Measurements from ENCODE around the gene ARL13B.
A peak's percentile ranks its signal among the peaks of the same experiment; 100 is the strongest.
"Not testable (repeated sequence)": the region's sequence is repeated elsewhere in the genome, so short reads cannot be mapped to it uniquely, and the experiment has no call there.

The ARL13B gene

DNA sequence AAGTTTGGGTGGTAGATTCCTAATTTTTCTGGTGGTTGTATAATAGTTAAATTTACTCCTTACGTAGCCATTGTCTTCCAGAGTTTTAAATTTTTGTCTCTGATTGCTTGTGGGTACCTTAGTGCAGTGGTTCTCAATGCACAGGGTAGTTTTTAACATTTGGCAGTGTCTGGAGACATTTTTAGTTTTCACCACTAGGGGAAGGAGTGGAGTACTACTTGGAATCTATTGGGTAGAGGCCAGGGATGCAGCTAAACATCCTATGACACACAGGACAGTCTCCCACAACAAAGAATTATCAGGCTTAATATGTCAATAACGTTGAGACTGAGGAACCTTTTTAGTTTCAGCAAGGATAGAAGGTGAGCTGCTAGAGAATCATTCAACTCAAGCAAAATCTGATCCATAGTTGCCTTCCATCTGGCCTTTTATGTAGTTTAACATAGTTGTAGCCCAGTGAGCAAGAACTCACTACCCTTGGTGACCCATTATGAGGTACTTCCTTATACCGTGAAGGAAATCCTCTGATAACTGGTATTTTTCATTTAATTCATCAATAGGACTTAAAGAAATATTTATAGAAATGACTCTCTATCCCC lies 57.1 kb downstream of the ARL13B start:
- no peaks in the 10 kb centered on the region for H3F3A ChIP-seq (ENCODE audit: insufficient read depth, low read length)
- H3K9me3 ChIP-seq (ENCODE audit: low read length), result no peaks in the 10 kb centered on the region
- H3K9me2 ChIP-seq (ENCODE audit: low read depth, low read length), result no peaks in the 10 kb centered on the region
- no peak overlapping the region for H3K4me2 ChIP-seq (ENCODE audit: low read length)
- H3K79me2 ChIP-seq (ENCODE audit: insufficient read depth, low read length), result no peaks in the 10 kb centered on the region
- H3K27ac ChIP-seq (ENCODE audit: low read depth, low read length, poor library complexity, severe bottlenecking), result no peak overlapping the region
- no peaks in the 10 kb centered on the region for H3K4me1 ChIP-seq (ENCODE audit: insufficient read depth, low read length, severe bottlenecking)
- no peaks in the 10 kb centered on the region for H3K27me3 ChIP-seq (ENCODE audit: insufficient read depth, low read length)
- H3K36me3 ChIP-seq (ENCODE audit: insufficient read depth, low read length), result no peaks in the 10 kb centered on the region
- TF ChIP-seq, protein P1, sequence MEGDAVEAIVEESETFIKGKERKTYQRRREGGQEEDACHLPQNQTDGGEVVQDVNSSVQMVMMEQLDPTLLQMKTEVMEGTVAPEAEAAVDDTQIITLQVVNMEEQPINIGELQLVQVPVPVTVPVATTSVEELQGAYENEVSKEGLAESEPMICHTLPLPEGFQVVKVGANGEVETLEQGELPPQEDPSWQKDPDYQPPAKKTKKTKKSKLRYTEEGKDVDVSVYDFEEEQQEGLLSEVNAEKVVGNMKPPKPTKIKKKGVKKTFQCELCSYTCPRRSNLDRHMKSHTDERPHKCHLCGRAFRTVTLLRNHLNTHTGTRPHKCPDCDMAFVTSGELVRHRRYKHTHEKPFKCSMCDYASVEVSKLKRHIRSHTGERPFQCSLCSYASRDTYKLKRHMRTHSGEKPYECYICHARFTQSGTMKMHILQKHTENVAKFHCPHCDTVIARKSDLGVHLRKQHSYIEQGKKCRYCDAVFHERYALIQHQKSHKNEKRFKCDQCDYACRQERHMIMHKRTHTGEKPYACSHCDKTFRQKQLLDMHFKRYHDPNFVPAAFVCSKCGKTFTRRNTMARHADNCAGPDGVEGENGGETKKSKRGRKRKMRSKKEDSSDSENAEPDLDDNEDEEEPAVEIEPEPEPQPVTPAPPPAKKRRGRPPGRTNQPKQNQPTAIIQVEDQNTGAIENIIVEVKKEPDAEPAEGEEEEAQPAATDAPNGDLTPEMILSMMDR (IDR thresholded peaks at IDR 0.05; ENCODE audit: low read length), result peak; percentile 51
- TF ChIP-seq EZH2 (IDR thresholded peaks at IDR 0.05; ENCODE audit: borderline replicate concordance, low read length), result no peak
- H3K4me3 ChIP-seq (ENCODE audit: low read depth, low read length, poor library complexity, severe bottlenecking), result no peak overlapping the region
- H4K20me1 ChIP-seq (ENCODE audit: insufficient read depth, low read length), result no peaks in the 10 kb centered on the region
- no peak overlapping the region for H3K9ac ChIP-seq (ENCODE audit: low read length)
- H2AFZ ChIP-seq (ENCODE audit: low read length), result no peak overlapping the region

DNA sequence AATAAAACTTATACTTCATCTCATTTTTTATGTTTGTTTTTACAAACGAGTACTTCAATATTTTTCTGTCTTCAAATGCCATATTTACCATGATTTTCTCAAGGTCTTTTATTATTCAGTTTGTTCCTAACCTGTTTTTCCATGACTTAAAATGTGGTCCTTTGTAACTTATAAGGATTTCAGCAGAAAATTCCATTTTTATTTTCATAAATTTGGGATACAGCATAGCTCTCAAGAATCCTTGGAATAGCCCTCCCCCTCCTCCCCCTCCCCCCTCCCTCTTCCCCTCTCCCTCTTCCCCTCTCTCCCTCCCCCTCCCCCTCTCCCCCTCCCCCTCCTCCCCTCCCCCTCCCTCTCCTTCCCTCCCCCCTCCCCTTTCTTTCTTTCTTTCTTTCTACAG lies 63.3 kb downstream of the ARL13B start:
- H3K9ac ChIP-seq (ENCODE audit: low read length), result no peak overlapping the region
- H3K4me2 ChIP-seq (ENCODE audit: low read length), result no peak overlapping the region
- TF ChIP-seq EZH2 (IDR thresholded peaks at IDR 0.05; ENCODE audit: borderline replicate concordance, low read length), result no peak
- TF ChIP-seq, protein P1 (IDR thresholded peaks at IDR 0.05; ENCODE audit: low read length), result no peak
- no peaks in the 10 kb centered on the region for H3K9me3 ChIP-seq (ENCODE audit: low read length)
- H2AFZ ChIP-seq (ENCODE audit: low read length), result no peak overlapping the region
- H3F3A ChIP-seq (ENCODE audit: insufficient read depth, low read length), result no peaks in the 10 kb centered on the region
- no peaks in the 10 kb centered on the region for H3K79me2 ChIP-seq (ENCODE audit: insufficient read depth, low read length)
- no peak overlapping the region for H3K27ac ChIP-seq (ENCODE audit: low read depth, low read length, poor library complexity, severe bottlenecking)
- H4K20me1 ChIP-seq (ENCODE audit: insufficient read depth, low read length), result no peaks in the 10 kb centered on the region
- no peaks in the 10 kb centered on the region for H3K4me1 ChIP-seq (ENCODE audit: insufficient read depth, low read length, severe bottlenecking)
- H3K4me3 ChIP-seq (ENCODE audit: low read depth, low read length, poor library complexity, severe bottlenecking), result no peak overlapping the region
- no peaks in the 10 kb centered on the region for H3K9me2 ChIP-seq (ENCODE audit: low read depth, low read length)
- H3K36me3 ChIP-seq (ENCODE audit: insufficient read depth, low read length), result peaks cover 7% of the 10 kb centered on the region; the same call in 1 of the 2 replicates
- no peaks in the 10 kb centered on the region for H3K27me3 ChIP-seq (ENCODE audit: insufficient read depth, low read length)

DNA sequence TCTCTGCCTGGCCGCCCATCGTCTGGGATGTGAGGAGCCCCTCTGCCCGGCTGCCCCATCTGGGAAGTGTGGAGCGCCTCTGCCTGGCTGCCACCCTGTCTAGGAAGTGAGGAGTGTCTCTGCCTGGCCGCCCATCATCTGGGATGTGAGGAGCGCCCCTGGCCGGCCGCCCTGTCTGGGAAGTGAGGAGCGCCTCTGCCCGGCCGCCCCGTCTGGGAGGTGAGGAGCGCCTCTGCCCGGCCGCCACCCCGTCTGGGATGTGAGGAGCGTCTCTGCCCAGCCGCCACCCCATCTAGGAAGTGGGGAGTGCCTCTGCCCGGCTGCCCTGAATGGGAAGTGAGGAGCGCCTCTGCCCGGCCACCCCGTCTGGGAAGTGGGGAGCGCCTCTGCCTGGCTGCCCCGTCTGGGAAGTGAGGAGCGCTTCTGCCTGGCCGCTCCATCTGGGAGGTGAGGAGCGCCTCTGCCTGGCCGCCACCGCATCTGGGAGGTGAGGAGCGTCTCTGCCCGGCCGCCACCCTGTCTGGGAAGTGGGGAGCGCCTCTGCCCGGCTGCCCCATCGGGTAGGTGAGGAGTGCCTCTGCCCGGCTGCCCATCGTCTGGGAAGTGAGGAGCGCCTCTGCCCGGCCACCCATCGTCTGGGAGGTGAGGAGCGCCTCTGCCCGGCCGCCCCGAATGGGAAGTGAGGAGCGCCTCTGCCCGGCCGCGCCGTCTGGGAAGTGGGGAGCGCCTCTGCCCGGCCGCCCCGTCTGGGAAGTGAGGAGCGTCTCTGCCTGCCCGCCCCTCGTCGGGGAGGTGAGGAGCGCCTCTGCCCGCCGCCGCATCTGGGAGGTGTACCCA lies 64.4 kb downstream of the ARL13B start:
- not testable (repeated sequence) for H3K9ac ChIP-seq (ENCODE audit: low read length)

More for the DNA sequence above, 64.4 kb downstream of the ARL13B start:
- not testable (repeated sequence) for H3K4me1 ChIP-seq (ENCODE audit: insufficient read depth, low read length, severe bottlenecking); H3K27ac ChIP-seq (ENCODE audit: low read depth, low read length, poor library complexity, severe bottlenecking); H3K4me3 ChIP-seq (ENCODE audit: low read depth, low read length, poor library complexity, severe bottlenecking); H3K4me2 ChIP-seq (ENCODE audit: low read length); H3K9me2 ChIP-seq (ENCODE audit: low read depth, low read length); H3F3A ChIP-seq (ENCODE audit: insufficient read depth, low read length); H3K36me3 ChIP-seq (ENCODE audit: insufficient read depth, low read length); H3K27me3 ChIP-seq (ENCODE audit: insufficient read depth, low read length); H4K20me1 ChIP-seq (ENCODE audit: insufficient read depth, low read length); H3K79me2 ChIP-seq (ENCODE audit: insufficient read depth, low read length); H3K9me3 ChIP-seq (ENCODE audit: low read length); H2AFZ ChIP-seq (ENCODE audit: low read length)
